ENCODE results near the gene PYURF. TPM values are rescaled to one million over a fixed set of nuclear protein-coding genes. Genes with fewer than 3 reads are reported as not detected.

The PYURF gene
- total RNA-seq, 2 experiments from 2014 or later, result 25.0 to 26.1 TPM

GRCh38 chr4:88522702-88523324, 763 bp downstream of the PYURF start:
- H3K9me2 ChIP-seq (ENCODE audit: insufficient read depth, low read length), result no peaks in the 10 kb centered on the region
- peak overlapping the region; percentile 78 for H3K4me3 ChIP-seq (ENCODE audit: low read depth, low read length, poor library complexity, severe bottlenecking)
- TF ChIP-seq, protein P1, sequence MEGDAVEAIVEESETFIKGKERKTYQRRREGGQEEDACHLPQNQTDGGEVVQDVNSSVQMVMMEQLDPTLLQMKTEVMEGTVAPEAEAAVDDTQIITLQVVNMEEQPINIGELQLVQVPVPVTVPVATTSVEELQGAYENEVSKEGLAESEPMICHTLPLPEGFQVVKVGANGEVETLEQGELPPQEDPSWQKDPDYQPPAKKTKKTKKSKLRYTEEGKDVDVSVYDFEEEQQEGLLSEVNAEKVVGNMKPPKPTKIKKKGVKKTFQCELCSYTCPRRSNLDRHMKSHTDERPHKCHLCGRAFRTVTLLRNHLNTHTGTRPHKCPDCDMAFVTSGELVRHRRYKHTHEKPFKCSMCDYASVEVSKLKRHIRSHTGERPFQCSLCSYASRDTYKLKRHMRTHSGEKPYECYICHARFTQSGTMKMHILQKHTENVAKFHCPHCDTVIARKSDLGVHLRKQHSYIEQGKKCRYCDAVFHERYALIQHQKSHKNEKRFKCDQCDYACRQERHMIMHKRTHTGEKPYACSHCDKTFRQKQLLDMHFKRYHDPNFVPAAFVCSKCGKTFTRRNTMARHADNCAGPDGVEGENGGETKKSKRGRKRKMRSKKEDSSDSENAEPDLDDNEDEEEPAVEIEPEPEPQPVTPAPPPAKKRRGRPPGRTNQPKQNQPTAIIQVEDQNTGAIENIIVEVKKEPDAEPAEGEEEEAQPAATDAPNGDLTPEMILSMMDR (conservative IDR thresholded peaks at IDR 0.05; ENCODE audit: low read length), result no peak
- no peak for TF ChIP-seq EZH2phosphoT487 (IDR thresholded peaks at IDR 0.05; ENCODE audit: borderline replicate concordance, low read depth, low read length)
- ChIA-PET POLR2A (interaction anchor here (0.6 kb wide), 1 partner anchor 105 kb away, joined by 3 read pairs; no protein-coding TSS in a partner anchor), CTCF (ENCODE audit: unreplicated experiment) (no interaction called here)
- no peak overlapping the region for H3K27ac ChIP-seq (ENCODE audit: low read depth, low read length, poor library complexity, severe bottlenecking)
- no peaks in the 10 kb centered on the region for H4K20me1 ChIP-seq (ENCODE audit: insufficient read depth, low read length)
- intact Hi-C loops (cut with micrococcal nuclease; ENCODE audit: unreplicated experiment), result loop anchor here (5.0 kb wide), 3 partner anchors 146 to 671 kb away; partner anchors contain the start of genes HERC6 and PPM1K
- H3K4me1 ChIP-seq (ENCODE audit: insufficient read depth, low read length, poor library complexity, severe bottlenecking), result no peaks in the 10 kb centered on the region
- H2AFZ ChIP-seq (ENCODE audit: low read length), result peak overlapping the region; percentile 69
- BruUV-seq (replicated peaks), result no TSS peak
- peaks cover 13% of the 10 kb centered on the region for H3K36me3 ChIP-seq (ENCODE audit: insufficient read depth, low read length)
- no peaks in the 10 kb centered on the region for H3K9me3 ChIP-seq (ENCODE audit: low read length)
- peaks cover 11% of the 10 kb centered on the region; the same call in 1 of the 2 replicates for H3K79me2 ChIP-seq (ENCODE audit: insufficient read depth, low read depth, low read length)
- H3K4me2 ChIP-seq (ENCODE audit: low read length), result peak overlapping the region; percentile 65
- peak; percentile 13 for DNase-seq (ENCODE audit: low spot score)

GRCh38 chr4:88518911-88519310, 4.7 kb downstream of the PYURF start:
- H3K36me3 ChIP-seq (ENCODE audit: insufficient read depth, low read length), result peaks cover 13% of the 10 kb centered on the region
- no peaks in the 10 kb centered on the region for H3K9me2 ChIP-seq (ENCODE audit: insufficient read depth, low read length)
- no peak overlapping the region for H3K4me3 ChIP-seq (ENCODE audit: low read depth, low read length, poor library complexity, severe bottlenecking)
- H2AFZ ChIP-seq (ENCODE audit: low read length), result no peak overlapping the region
- intact Hi-C loops (cut with micrococcal nuclease; ENCODE audit: unreplicated experiment), result loop anchor here (5.0 kb wide), 2 partner anchors 57 to 842 kb away; no protein-coding TSS in a partner anchor
- POLR2A ChIA-PET, result interaction anchor here (0.9 kb wide), 1 partner anchor 111 kb away, joined by 3 read pairs; no protein-coding TSS in a partner anchor
- H4K20me1 ChIP-seq (ENCODE audit: insufficient read depth, low read length), result no peaks in the 10 kb centered on the region
- TF ChIP-seq, protein P1 (conservative IDR thresholded peaks at IDR 0.05; ENCODE audit: low read length), result no peak
- no peak for TF ChIP-seq EZH2phosphoT487 (IDR thresholded peaks at IDR 0.05; ENCODE audit: borderline replicate concordance, low read depth, low read length)
- H3K9me3 ChIP-seq (ENCODE audit: low read length), result no peaks in the 10 kb centered on the region
- CTCF ChIA-PET (ENCODE audit: unreplicated experiment), result no interaction called here
- peaks cover 11% of the 10 kb centered on the region; the same call in 1 of the 2 replicates for H3K79me2 ChIP-seq (ENCODE audit: insufficient read depth, low read depth, low read length)
- no peaks in the 10 kb centered on the region for H3K4me1 ChIP-seq (ENCODE audit: insufficient read depth, low read length, poor library complexity, severe bottlenecking)
- BruUV-seq (replicated peaks), result no TSS peak
- no peak overlapping the region for H3K4me2 ChIP-seq (ENCODE audit: low read length)
- no peak for DNase-seq (ENCODE audit: low spot score)
- H3K27ac ChIP-seq (ENCODE audit: low read depth, low read length, poor library complexity, severe bottlenecking), result no peak overlapping the region

- Histone ChIP-seq H2AFZ (ENCODE audit: low read length) (no peak overlapping the region), H3K4me3 (ENCODE audit: low read depth, low read length, poor library complexity, severe bottlenecking) (no peak overlapping the region), H3K79me2 (ENCODE audit: insufficient read depth, low read depth, low read length) (peaks cover 9% of the 10 kb centered on the region; the same call in 1 of the 2 replicates), H4K20me1 (ENCODE audit: insufficient read depth, low read length) (no peaks in the 10 kb centered on the region), H3K27ac (ENCODE audit: low read depth, low read length, poor library complexity, severe bottlenecking) (no peak overlapping the region), H3K9me3 (ENCODE audit: low read length) (no peaks in the 10 kb centered on the region), H3K9me2 (ENCODE audit: insufficient read depth, low read length) (no peaks in the 10 kb centered on the region), H3K36me3 (ENCODE audit: insufficient read depth, low read length) (peaks cover 13% of the 10 kb centered on the region), H3K4me1 (ENCODE audit: insufficient read depth, low read length, poor library complexity, severe bottlenecking) (no peaks in the 10 kb centered on the region), H3K4me2 (ENCODE audit: low read length) (no peak overlapping the region)
- BruUV-seq (replicated peaks), result no TSS peak
- CTCF ChIA-PET (ENCODE audit: unreplicated experiment), result no interaction called here
- no peak for DNase-seq (ENCODE audit: low spot score)
- POLR2A ChIA-PET, result interaction anchor here (1.2 kb wide), 1 partner anchor 340 kb away, joined by 3 read pairs; no protein-coding TSS in a partner anchor
- intact Hi-C loops (cut with micrococcal nuclease; ENCODE audit: unreplicated experiment), result loop anchor here (1.0 to 5.0 kb wide), 3 partner anchors 56 to 841 kb away; no protein-coding TSS in a partner anchor
- TF ChIP-seq, protein P1 (conservative IDR thresholded peaks at IDR 0.05; ENCODE audit: low read length), result no peak
- TF ChIP-seq EZH2phosphoT487 (IDR thresholded peaks at IDR 0.05; ENCODE audit: borderline replicate concordance, low read depth, low read length), result no peak
These were observed 5.8 kb downstream of the PYURF start for GRCh38 chr4:88517825-88518224.

Data from OCI-LY7 (cell line).